T1000 (cell line): ENCODE measurements around the gene CACNB3.

ENCODE experiments used
- DNase-seq: peaks from one replicate; lab custom pipeline; 2025; ENCODE audit warnings: mixed read lengths; lab: John Stamatoyannopoulos, UW

CACNB3 gene

GRCh38 chr12:48788854-48789775 lies 29.2 kb upstream of the CACNB3 start, which contains the start of gene ADCY6:
Gene ADCY6 (minus strand): TSS chr12:48789089. CDS start chr12:48783434, 5,655 bp downstream.
- DNase-seq = no peak

GRCh38 chr12:48789858-48790326 lies 28.4 kb upstream of the CACNB3 start:
- DNase-seq = no peak

- no peak for DNase-seq
These were observed 24.6 kb upstream of the CACNB3 start for GRCh38 chr12:48793696-48794095.

GRCh38 chr12:48794870-48795269 lies 23.4 kb upstream of the CACNB3 start:
- no peak for DNase-seq

GRCh38 chr12:48795550-48796455 lies 22.5 kb upstream of the CACNB3 start:
- peak; percentile 73 for DNase-seq

GRCh38 chr12:48796976-48797375 lies 21.3 kb upstream of the CACNB3 start:
- DNase-seq = no peak

- no peak for DNase-seq
These were observed 17.8 kb upstream of the CACNB3 start for GRCh38 chr12:48800457-48800856.

- DNase-seq = no peak
These were observed 17.3 kb upstream of the CACNB3 start for GRCh38 chr12:48800971-48801370.

- no peak for DNase-seq
These were observed 14.6 kb upstream of the CACNB3 start for GRCh38 chr12:48803675-48804074.

GRCh38 chr12:48807981-48808380 lies 10.3 kb upstream of the CACNB3 start:
- DNase-seq = no peak

- no peak for DNase-seq
These were observed 7.3 kb upstream of the CACNB3 start for GRCh38 chr12:48810903-48811431.

GRCh38 chr12:48811437-48812090 lies 6.7 kb upstream of the CACNB3 start:
- DNase-seq = no peak

GRCh38 chr12:48812389-48812788 lies 5.9 kb upstream of the CACNB3 start:
- DNase-seq = no peak

GRCh38 chr12:48813465-48814261 lies 4.6 kb upstream of the CACNB3 start:
- DNase-seq = no peak

GRCh38 chr12:48814262-48815125 lies 3.8 kb upstream of the CACNB3 start:
- DNase-seq = peak; percentile 84

- DNase-seq = no peak
These were observed 2.9 kb upstream of the CACNB3 start for GRCh38 chr12:48815126-48816110.

GRCh38 chr12:48816143-48816854 lies 2.0 kb upstream of the CACNB3 start:
- DNase-seq = no peak
